NCI-H524 treated with DMSO at 0.1 percent for 48 hours (cell line): ENCODE measurements around the gene H3-3A.
"Not testable (repeated sequence)": the region's sequence is repeated elsewhere in the genome, so short reads cannot be mapped to it uniquely, and the experiment has no call there.

ENCODE experiments used
- DNase-seq: peaks from one replicate; lab custom pipeline; 2025; lab: John Stamatoyannopoulos, UW

The H3-3A gene

DNA sequence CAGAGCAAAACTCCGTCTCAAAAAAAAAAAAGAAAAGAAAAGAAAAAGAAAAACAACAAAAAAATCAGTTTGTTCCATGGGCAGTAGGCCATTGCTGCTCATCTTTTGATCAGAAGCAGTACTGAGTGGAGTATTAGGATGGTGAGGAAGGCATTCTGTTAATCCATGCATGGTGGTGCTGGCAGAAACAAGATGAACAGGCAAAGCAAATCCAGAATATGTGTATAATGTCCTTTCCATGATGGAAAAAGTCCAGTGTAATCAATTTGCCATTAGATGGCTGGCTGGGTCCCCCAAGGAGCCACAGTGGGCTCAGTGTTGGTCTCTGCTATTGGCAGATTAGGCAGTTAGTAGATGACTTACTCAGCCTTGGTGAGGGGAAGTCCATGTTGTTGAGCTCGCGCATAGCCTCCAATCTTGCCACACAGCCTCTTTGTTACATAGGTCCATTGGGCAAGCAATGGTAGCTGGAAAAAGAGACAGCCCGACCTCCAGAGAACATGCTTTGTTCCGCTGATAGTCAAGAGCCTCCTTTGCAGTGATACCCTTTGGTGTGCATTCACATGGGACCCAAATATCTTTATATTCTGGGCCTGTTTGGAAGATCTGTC lies 23.3 kb downstream of the H3-3A start:
- no peak for DNase-seq

DNA sequence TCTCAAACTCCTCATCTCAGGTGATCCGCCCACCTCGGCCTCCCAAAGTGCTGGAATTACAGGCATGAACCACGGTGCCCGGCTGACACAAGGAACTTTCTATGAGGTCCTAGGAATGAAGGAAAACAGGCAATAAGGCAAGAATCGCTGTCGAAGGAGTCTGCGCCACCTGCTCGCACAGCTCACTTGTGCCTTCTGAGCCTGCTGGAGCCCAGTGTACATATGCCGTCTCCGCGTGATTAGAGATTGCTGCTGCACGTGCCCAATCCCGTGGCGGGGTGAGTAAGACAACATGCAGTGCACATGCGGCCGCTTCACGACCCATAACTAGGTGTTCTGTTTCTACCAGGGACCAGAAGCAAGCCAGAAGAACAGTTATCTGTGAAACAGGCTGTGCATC lies 24.3 kb downstream of the H3-3A start:
- no peak for DNase-seq

DNA sequence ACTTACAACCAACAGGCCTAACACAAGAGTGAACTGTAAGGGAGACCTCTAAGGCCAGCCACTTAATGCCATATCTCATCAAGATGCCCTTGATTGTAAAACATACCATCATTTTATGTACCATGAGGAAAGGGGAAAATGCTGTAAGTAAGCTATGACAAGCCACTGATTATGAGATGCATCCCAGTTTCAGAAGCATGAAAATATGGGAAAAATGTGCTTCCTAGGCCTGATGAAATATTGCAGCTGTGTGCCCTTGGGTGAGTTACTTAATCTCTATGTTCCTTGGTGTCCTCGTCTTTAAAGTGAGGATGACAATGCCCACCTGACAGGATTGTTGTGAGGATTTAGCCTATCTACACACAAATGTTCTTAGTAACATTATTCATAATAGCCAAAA lies 28.9 kb downstream of the H3-3A start:
- no peak for DNase-seq

DNA sequence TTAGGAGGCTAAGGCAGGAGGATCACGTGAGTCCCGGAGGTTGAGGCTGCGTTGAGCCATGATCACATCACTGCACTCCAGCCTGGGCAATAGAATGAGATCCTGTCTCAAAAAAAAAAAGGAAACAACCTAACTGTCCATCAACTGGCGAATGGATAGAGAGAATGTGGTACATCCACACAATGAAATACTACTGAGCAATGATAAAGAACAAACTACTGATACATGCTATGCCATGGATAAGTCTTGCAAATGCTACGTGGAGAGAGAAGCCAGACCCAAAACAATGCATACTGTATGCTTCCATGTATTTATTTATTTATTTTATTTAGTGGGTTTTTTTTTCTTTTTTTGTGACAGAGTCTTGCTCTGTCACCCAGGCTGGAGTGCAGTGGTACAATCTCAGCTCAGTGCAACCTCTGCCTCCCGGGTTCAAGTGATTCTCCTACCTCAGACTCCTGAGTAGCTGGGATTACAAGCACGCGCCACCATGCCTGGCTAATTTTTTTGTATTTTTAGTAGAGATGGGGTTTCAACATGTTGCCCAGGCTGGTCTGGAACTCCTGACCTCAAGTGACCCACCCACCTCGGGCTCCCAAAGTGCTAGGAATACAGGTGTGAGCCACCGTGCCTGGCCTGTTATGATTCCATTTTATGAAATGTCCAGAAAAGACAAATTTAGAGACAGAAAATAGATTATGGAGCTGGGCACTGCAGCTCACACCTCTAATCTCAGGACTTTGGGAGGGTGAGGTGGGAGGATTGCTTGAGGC lies 29.7 kb downstream of the H3-3A start:
- not testable (repeated sequence) for DNase-seq

DNA sequence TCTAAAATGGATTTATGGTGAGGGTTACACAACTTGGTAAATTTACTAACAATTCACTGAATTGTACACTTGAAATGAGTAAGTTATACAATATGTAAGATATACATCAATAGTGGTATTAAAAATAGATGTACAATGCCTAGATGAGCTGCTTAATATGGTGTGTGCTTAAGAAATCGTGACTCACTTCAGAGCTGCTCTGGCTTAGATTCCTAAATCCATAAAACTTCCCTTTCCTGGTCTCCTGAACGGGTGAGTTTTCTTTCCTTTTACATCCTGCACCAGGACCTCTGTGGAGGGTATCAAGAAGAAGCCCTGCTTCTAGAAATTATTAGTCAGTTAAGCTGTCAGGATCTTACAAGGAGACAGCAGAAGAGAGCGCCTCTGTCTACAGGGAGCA lies 30.4 kb downstream of the H3-3A start:
- DNase-seq: no peak

DNA sequence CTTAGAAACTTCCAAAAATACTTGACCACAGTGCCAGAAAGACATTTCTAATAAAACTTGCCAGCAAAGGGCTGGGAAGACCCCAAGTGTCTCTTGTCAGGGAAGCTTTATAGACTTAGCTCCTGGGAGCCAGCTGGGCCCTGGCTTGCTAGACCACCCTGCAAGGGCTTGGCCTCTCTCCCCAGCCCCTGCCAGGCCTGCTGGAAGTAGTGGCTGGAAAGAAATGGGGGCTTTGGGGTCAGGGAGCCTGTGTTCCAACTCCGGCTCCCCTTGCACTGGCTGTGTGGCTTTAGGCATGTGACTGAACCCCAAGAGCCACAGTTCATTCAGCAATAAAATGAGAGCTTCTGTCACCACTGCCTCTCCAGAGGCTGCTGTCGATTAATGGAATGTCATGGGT lies 31.1 kb downstream of the H3-3A start:
- no peak for DNase-seq

DNA sequence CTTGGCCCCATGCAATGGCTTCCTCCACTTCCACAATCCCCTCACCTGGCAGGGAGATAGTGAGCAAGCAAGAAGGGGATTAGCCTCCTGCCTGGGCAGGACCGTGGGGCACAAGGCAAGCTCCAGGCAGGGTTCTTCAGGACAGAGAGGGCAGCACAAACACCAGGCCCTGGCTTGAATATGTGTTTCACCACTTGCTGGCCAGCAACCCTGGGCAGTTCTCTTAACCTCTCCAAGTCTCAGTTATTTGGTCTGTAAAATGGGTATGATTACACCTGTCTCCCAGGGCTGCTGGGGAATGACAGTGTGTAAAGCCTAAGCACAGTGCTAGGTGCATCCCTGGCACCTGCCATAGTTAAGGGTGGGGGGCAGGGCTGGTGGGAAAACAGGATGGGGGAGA lies 31.9 kb downstream of the H3-3A start:
- no peak for DNase-seq

DNA sequence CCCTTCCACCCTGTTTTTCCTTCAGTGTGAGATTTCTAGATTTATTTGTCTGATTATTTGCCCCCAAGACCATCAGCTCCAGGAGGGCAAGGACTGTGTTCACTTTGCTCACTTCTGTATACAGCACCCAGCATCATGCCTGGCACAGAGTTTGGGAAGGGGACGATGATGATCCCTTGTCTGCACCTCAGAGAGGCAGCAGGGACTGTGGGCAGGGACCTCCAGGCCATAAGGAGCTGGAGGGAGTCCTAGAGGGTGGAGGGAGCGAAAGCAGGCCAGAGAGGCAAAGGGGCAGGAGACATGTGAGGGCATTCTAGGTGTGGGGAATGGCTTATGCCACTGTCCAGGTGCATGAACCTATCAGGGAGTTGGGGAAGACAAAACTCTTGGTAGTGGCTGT lies 32.8 kb downstream of the H3-3A start:
- DNase-seq: no peak

DNA sequence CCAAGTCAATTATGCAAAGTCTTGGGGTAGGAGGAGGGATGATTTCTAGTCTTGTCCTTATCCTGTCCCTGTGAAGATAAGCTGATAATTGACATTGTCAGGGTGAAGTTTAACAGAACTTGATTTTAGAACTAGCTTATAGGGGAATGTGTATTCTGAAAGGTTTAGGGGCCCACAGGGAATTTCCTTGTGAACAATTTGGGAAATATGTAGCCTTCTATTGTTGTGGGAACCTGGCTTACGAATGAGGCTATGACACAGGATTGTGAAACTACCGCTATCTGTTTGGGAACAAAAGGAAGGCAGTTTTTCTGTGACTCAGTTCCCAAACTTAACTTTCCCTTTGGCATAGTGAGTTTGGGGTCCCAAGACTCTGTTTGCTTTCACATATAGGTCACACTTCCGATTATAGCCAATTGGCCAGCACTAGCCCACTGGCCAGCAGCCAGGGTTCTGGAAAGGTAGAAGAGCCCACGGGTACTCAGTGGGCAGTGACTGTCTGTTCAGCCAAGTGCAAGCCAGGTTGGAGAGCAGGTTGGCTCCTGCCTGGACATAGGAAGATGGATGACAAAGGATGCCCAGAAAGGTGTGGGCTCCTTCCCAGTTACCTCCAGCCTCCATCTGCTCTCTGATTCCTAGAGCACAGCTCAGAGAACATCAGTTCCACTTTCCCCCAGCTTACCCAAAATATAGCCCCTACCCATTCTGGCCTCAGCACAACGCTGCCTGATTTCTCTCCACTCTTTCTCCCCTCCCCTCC lies 35.5 kb downstream of the H3-3A start:
- DNase-seq: no peak

DNA sequence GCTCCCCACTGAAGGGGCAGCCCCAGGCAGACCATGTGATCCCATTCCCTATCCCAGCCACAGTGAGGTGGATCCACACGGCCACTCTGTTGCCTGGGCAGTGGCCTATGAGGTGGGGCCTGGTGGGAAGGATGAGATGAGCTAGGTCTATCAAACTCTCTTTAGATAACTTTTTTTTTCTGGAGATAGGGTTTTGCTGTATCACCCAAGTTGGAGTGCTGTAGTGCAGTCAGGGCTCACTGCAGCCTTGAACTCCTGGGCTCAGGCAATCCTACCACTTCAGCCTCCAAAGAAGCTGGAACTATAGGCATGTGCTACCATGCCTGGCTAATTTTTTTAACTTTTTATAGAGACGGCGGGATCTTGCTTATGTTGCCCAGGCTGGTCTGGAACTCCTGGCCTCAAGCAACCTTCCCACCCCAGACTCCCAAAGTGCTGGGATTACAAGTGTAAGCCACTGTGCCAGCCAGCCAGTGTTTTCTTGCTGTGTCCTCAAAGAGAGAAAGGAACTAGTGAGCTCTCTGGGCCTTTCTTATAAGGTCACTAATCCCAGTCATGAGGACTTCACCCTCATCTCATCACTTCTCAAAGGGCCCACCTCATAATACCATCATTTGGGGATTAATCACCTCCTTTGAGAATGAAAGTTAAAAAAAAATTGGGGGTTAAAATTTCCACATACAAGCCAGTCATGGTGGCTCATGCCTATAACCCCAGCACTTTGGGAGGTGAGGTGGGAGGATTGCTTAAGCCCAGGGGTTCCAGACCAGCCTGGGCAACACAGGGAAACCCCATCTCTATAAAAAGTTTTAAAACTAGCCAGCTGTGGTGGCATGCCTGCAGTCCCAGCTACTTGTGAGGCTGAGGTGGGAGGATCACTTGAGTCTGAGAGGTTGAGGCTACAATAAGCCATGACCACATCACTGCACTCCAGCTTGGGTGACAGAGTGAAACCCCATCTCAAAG lies 36.6 kb downstream of the H3-3A start:
- no peak for DNase-seq

DNA sequence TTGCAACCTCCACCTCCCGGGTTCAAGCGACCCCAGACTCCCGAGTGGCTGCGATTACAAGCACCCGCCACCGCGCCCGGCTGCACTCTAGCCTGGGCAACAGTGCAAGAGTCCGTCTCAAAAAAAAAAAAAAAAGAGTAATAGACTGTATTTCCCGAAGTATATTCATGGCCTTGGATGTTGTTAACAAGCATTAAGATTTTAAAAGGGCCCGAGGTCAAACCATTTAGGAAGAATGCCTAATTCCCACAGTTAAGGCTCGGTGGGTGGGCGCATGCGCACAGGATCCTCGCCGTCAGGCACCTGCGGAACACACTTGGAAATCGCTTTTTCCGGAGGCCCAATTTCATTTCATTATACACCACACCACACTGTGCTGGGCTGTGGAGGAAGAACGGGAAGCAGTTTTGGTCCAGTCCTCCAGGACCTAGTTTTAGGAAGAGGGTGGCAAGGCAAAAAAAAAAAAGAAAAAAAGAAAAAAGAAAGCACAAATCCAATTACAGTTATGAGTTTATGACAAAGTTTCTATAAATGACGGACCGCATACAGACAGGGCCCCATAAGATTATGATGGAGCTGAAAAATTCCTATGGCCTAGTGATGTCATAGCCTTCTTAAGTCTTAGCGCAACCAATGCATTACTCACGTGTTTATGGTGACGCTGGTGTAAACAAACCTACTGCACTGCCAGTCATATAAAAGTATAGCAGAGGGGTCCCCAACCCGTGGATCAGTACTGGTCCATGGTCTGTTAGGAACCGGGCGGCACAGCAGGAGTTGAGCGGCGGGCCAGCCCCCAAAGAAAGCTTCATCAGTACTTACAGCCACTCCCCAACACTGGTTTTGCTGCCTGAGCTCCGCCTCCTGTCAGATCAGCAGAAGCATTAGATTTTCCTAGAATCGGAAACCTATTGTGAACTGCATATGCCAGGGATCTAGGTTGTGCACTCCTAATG lies 38.2 kb downstream of the H3-3A start:
- no peak for DNase-seq

DNA sequence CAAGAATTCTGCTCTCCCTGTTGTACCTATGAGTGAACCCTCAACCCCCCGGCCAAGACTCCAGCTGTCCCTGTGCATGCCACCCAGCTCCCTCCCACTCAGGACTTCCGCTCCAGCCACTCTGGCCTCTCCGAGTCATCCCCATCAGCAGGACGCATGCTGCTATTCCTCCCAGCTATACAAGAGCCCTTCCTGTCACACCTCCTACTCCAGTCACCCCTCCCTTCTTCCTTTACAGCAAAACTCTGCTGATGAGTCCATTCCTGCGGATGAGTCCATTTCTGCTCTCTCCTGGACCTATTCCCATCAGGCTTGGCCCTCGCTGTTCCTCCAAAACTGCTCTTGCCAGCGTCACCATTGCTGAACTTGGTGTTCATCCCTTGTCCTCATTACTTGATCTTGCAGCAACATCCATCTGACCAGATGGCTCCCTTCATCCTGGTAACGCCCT lies 42.2 kb downstream of the H3-3A start:
- DNase-seq: no peak

DNA sequence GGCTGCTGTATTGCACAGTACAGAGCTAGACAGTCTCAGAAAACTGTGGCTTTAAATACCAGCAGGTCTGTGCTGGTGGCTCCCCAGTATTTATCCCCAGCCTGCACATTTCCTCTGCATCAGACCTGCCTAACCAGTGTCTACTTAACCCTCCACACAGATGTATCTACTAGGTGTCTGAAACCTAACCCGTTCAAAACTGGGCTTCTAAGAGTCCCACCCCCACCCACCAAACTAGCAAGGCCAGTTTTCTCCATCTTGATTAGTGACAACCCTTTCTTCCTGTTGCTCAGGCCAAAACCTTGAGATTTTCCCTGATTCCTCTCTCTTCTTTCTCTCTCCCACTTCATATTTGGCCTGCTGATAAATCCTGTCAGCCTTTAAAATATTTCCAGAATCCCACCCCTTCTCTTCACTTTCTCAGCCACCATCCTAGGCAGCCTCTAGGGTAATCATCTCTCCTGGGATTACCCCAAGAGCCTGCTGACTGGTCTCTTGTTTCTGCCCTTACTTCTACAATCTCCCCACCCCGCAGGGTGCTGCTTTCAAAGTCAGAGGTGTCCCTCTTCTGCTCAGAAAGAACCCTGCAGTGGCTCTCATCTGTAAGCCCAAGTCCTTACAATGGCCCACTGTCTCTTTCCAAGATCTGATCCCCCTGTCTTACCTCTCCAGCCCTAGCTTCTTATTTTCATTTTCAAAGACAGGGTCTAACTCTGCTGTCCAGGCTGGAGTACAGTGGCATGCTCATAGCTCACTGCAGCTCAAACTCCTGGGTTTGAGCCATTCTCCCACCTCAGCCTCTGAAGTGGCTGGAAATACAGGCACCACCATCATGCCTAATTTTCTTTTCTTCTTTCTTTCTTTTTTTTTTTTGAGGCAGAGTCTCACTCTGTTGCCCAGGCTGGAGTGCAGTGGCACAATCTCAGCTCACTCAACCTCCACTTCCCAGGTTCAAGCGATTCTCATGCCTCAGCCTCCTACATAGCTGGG lies 45.2 kb downstream of the H3-3A start:
- DNase-seq: no peak

DNA sequence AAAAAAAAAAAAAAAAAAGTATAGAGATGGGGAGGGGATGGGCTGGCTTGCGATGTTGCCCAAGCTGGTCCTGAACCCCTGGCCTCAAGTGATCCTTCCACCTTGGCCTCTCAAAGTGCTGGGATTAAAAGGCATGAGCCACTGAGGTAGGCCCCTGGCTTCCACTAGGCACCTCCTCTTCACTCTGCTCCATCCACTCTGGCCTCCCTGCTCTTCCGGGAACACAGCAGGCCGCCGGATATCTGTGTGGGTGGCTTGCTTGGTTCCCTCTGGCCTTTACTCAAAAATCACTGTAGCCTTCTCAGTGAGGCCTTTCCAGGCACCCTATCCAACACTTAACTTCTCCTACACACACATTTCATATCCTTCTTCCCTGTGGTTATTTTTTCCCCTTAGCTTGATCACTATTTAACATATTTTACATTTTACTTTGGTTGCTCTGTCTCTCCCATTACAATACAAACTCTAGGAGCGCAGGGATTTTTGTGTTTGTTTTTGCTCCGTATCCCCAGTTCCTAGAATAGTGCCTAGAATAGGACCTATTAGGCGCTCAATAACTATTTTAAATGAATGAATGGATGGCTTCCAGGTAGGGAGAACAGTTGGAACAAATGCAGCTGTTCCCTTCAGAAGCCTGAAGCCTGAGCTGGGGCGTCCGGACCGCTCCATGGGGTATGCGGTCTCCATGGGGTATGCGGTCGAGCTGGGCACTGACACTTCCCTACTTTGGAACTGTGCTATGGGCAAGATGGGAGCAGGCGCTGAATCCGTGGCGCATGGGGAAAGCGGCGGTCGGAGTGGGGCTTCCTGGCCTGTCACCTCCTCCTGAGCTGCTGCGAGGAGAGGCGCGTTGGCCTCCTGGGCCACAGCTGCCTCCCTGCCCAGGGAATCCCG lies 46.7 kb downstream of the H3-3A start:
- no peak for DNase-seq

DNA sequence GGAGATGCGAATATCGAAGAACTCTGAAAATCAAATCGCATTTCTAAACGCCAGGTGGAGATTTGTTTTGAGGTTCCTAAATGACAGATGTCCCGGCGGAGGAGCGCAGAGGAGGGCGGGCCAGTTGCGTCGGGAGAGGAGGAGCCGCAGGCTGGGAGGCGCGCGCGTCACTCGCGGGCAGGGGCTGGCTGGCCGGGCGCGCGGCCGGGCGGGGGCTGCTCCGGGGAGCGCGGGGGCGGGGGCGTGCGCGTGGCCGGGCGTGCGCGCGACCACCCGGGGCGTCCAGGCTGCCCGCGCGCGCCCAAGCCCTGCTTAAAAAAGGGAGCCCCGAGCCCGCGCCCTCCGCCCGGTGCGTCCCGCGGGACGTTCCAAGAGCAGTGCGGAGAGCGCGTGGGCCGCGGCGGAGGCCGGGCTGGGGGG lies 47.3 kb downstream of the H3-3A start:
- peak; percentile 62 for DNase-seq

DNA sequence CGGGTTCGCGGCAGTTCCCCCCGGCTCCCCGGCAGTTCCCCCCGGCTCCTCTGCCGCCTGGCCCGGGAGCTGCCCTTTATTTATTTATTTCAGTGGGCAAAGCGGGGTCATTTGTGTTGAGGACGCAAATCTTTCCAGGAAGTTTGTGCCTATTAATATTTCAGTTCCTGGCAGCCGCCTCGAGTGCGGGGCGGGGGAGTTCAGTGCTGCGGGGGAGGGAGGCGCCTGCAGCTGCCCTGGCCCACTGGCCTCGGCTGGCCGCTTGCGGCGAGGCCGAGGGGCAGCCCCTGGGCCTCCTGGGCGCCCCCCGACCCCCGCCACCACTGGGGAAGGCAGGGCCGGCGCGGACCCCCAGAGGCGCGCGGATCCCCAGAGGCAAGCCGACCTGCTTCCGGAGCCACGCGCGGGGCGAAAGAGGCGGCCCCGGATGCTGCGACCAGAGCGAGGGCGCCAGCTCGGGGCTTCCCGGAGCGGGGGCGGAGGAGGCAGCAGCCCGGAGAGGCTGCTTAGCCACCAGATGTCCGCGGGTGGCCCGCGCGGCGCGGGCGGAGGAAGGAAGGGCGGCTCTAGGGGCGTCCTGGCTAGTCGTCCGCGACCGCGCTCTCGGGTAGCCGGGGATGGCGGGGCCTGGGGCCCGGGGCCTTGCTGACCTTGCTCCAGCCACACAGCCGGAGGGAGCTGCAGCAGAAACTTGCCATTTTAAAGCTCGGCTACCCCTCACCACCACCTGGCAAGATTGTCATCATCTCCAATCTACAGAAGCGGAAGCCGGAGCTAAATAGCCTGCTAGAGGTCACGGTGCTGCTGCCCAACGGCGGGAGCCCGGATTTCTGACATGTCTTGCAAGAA lies 48.0 kb downstream of the H3-3A start:
- DNase-seq: no peak

DNA sequence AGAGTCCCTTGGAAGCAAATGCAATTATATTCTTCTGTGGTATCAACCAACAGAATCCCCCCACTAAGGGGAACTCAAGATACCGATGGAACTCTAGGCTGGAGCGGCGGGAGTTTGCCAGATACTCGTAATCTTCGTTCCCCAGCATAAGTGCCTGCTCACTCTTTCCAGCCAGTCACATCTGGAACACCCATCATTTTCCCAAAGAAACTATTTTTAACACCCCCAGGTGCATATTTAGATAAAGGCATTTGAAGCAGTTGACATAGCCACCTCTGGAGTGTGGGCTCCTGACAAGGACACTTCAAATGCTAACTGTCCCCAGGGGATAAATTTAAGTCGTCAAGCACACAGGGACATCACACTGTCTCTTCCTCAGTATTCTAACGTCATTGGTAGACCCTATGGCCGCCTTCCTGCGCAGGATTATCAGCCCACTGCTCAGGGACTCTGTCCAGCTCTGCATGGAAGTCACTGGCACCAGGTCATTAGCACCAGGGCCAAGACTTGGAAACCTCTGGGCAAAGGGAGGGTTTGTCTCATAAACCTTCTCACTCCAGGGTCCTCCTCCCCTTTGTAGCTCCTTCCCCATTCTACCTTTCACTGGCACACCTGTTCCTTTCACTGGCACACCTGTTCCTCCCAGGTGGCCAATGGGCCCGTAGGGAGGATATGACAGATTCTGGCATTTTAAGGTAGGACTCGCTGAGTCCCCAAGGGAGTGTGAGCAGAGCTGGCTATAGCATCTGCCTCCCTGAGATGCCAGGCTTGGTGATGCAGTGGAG lies 48.8 kb downstream of the H3-3A start:
- no peak for DNase-seq
